GOT3 (cell line): ENCODE measurements around the gene ADARB1.

Experiments
- DNase-seq: peaks from one replicate; lab custom pipeline; 2025; ENCODE audit warnings: mixed read lengths; lab: John Stamatoyannopoulos, UW

Gene ADARB1

DNA sequence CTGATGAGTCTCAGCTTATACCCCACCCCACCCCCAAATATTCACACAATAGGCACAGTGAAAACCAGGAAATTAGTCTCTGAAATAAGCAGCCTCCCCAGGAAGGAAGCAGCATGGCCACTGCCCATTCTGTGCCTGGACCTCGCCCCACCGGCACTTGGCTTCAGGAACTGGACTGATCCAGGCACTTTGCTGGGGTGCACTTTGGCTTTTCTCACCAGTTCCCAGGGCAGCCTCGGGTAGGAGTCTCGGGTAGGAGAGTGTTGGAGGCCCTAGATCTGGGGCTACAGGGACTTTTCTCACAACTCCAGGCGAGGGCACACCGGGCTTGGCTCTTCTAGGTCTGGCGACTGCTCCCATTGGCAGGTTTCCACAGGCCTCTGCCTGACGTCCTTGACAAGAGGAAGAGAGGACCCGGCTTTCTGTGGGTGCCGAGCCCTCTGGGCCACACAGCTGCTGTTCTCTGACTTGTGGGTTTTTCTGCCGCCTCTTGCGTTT, 18.7 kb downstream of the ADARB1 start:
- no peak for DNase-seq

DNA sequence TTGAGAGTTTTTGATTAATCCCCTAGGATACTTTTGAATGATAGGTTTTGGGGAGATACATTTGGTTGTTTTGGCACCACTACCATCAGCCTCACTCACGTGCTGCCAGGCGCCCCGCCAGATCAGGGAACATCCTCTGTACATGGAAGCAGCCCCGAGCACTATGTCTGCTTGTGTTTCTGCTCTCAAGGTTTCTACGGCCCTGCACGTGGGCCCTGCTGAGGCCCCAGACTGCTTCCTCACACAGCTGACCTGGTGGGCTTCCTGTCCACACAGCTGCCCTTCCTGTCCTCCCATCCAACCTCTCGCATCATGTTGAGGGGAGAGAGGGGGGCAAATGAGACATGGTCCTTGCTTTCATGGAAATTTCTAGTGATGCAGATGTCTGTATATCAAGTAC, 20.0 kb downstream of the ADARB1 start:
- DNase-seq = no peak

DNA sequence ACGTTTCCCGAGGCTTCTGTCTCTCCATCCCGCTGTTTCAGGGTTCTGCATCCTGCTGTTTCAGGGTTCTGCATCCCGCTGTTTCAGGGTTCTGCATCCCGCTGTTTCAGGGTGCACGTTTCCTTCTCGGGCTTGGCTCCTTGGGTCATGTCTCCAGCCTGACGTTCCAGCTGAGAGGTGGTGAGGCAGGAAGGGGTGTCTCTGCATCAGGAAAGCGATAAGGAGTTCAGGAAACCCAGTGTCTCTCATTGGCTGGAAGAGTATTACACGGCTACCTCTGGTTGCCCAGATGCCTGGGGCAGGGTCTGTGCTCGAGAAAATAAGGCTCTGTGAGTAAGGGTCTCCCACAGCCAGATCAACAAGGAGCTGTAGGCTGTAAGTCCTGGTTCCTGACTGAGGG, 21.1 kb downstream of the ADARB1 start:
- DNase-seq = no peak

DNA sequence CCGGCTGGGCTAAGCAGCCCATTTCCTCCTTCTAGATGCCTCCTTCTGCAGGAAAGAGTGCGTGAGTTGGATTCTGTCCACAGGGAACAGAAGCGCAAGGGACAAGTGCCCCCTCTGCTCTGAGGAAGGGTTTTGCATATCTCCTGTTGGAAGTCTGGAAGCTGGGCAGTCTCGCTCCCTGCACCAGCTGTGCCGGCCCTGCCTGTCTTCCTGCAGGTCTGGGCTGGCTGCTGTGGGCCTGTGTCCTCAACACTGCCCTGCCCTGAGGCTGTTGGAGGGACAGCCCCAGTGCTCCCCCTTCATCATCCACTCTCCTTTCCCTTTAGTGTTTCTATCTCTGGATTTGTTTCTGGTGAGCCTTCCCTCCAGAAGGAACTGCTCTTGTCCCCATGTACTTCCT, 21.8 kb downstream of the ADARB1 start:
- no peak for DNase-seq

DNA sequence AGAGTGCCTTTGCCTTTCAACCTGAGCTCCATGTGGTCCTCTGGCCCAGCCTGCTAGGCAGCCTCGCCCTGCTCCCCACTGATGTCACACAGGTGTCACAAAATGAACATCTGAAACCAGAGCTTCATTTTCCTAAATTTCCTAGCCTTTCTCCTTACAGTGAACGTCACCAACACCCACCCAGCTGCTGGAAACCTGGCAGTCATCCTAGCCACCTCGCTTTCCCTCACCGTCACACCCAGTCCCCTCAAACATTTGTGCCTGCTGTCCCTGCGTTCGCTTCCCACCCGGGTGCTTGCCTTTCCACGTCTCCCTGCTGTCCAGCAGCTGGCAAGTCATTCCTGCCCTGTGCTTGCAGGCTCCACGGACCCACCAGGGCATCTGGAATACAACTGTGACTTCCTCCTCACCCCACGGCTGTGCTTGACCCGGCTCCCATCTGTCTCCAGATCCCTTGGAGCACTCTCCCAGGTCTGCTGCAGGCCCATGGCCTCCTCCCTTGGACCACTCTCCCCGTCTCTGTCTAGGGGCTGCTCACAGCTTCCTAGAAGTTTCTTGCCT, 23.5 kb downstream of the ADARB1 start:
- DNase-seq = no peak

DNA sequence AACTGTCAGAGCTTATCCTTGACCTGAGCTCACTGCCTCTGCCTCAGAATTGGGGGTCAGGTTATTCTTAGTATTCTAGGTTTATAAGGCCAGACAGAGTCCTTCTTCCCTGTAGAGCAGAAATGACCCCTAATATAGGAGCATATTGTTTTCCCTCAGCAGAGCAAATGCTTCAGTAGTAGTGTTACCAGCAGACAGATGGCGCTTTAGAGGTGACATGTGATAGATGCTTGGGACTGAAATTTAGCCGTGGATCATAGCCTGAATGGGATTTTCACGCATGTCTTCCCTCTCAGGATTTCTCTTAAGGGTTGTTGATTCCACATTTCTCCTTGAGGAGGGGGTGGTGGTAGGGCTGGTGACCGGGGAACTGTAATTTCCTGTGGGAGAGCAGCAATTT, 24.5 kb downstream of the ADARB1 start:
- DNase-seq = no peak

DNA sequence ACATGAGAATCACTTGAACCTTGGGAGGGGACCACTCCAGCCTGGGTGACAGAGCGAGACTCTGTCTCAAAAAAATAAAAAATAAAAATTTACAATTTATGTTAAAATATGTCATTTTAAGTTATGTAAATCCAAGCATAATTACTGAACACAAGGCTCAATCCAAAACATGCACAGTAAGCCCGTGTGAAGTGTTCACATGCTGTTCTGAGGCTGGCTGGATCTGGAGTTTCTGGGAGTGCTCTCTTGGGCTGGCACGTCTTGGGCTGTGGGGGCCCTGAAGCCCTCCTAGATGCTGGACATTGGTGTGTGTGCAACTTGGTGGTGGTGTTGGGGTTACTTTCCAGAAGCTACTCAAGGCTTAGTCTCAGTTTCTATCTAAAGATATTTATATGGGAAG, 25.2 kb downstream of the ADARB1 start:
- DNase-seq = no peak

DNA sequence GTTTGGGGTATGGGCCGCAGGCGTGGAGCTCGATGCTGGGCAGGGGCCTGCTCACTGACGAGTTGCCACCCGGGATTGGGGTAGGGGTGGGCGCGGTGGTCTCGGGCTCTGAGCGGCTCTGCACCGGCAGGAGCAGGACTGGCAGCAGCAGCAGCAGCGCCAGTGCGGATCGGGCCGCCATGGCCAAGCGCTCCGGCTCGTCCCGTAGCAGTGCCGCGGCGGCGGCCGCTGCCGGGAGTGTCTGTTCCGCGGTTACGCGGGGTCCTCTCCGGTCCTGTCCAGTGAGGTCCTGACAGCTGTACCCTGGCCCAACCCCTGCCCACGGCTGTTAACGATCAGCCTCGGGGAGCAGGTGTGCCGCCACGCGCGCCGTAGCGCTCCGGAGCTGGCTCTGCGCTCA, 26.5 kb downstream of the ADARB1 start:
- DNase-seq = no peak

DNA sequence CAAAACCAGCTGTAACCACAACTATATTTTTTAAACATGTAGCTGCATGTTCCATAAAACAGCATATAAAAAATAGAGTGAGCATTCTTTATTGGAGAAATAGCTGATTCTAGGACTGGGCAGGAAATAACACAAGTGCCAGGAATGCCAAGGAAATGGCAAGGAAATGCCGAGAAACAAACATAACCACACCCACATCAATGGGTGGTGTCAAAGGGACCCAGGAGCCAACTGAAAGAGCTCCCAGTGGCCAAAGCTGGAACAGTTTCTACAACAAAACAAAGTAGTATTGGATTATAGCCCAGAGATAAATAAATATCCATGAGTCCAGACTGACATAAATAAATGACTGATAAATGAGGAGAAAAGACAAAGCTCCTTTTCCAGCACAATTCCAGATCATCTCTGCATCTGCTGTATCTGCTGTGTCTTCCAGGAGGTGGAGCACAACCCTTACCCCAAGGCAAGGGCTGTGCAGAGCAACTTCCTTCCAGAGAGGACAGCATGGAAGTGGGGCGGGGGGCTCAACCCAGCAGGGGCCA, 28.1 kb downstream of the ADARB1 start:
- DNase-seq = no peak

DNA sequence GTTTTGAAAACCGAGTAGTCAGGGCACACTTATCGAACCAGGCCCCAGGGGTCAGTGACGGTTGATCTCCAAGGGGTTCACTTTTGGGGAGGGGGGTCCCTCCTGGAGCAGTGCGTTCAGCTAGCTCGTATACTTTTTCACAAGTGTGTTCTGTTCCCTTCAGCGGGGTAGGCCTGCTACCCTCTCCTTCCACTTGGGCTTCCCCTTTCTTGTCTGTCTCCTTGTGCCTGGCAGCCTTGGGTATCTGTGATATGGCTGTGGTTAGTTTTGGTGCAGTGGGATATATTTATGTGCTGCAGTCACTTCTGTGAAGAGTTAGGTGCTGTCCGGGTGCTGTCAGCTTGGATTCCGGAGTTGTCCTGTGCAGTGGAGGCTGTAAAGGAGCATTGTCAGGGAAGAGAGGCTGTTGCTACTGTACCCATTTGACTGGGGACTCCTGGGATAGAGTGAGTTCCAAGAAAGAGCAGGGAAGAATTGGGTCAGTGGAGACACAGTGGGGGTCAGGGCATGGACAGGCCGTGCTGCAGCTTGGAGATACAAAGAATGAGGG, 29.7 kb downstream of the ADARB1 start:
- DNase-seq = no peak

DNA sequence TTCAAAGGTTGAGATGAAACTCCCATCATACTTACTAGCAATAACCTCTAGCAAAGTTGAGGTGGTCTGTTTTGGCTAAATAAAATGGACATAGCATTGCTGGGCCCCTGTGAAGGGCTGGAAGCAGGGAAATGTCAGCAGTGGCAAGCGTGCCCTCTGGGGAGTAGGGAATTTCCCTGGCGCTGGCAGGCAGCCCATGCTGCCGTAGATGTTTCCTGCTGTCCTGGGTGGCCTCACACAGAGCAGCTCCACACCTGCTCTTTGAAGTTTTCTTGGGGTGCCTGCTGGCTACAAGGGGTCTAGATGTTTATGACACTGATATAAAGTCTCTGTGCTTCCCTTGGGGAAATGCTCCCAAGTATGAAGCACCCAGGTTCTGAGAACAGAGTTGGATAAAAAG, 30.2 kb downstream of the ADARB1 start:
- no peak for DNase-seq

DNA sequence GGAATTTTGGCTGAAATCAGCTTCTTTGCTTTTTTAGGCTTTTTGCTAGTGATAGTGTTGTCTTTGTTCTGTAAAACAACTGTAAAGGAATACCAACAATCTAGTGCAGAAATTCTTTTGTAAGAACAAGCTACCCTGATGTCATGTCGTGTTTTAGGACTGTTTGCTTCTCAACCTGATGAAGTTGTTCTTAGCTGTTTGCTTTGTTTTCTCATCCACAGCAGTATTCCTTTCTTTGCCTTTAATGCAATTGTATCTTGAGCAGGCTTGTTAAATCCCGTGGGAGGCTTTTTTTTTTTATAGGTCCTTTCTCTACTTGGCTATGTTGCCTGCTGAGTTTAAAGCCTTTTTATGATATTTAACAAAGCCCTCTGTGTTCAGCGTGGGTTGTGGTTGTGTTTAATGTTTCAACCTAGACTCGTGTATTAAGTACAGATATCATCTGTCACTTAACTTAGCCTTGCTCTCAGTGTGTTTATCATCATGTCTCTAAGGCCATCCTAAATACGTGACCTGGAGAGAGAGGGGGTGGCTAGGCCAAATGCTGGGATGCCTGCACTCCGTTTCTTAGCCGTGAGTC, 31.6 kb downstream of the ADARB1 start:
- no peak for DNase-seq

DNA sequence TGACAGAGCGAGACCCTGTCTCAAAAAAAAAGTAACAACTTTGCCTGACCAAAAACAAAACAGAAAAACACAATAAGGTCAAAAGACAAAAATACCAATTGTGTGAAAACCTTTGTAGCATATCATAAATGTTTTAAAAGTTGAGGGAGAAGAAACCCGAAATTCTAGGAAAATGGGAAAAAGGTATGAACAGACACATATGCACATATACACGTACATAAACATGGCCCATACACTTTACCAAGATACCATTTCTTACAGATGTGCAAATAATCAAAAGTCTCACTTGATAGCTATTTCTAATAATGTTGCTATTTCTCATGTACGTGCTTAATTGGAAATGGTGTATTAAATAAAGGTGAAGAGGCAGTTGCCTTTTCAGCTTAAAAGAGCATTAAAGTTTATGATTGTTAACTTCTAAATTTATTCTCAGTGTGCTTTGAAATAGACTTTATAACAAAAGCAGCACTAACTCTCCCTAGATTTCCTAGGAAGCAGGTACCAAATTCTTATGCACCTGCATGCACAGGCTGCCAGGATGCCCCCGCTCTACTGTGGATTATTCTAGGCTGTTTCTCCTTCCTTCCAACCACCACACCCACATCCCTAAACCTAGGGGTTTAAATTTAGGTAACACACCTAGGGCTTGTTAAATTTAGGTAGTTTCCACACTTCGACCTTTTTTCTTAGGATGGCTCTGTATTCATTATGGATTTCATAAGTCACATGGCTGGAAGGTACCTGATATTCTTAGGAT, 33.8 kb downstream of the ADARB1 start:
- DNase-seq = no peak

DNA sequence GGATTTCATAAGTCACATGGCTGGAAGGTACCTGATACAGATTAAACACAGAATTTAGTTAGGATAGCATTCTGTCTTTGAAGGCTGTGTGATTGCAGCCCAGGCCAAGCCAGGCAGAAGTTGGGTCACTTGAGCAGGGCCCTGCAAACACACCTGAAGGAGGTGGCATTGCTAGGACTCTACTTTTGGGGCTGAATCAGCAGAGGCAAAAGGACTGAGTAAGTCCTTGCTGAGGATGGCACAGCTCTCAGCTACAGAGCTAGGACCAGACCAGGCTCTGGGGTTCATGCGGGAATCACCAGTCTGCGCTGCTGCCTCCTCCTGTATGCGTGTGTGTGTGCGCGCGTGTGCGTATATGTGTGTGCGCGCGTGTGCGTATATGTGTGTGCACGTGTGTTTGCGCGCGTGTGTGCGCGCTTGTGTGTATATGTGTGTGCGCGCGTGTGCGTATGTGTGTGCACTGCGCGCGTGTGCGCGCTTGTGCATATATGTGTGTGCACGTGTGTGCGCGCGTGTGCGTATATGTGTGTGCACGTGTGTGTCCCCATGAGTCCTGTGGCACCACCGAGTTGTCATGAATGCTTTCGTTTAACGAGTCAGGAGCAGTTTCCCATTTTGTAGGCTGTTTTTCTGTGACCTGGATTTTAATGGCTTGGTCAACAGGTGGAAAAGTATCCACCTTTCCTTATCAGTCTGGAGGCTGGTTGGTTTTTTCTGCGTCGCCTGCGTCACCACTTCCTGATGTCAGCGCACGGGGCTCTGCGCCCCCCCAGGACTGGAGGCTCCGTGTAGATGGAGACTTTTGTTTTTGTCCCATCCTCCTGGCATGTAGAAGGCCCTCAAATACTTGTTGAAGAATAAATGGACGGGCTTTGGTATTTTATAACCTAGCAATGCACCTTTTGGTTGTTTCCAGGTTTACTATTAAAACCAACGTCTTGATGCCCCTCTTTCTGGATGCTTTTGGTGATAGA, 34.7 kb downstream of the ADARB1 start:
- no peak for DNase-seq

DNA sequence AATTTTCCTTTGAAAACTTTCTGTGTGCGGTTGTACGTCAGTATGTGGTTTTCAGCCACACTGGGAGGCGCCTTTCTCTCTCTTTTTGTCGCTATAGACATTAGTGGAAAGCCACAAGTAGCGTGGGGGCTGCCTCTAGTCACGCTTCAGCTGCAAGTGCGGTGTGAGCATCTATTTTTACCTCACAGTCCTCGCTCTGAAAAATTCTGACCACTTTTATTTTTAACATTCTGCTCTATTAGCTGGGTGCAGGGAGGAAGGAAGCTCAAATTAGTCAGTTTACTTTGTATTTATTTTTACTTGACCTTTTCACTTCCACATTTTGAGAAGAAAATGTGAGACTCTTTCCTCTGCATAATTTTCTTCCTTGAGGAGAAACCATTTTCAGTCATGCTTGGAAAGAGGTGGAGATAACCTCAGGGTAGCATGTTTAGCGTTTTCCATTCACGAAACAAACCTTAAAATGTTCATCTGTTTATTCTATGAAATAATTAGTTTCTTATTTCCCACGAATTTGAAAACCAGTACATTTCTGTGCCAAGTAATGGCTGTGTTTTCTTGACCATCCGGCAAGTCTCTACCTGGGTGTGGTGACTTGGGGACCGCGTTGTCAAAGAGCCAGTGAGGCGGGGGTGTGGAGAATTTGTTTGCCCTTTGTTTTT, 35.6 kb downstream of the ADARB1 start:
- no peak for DNase-seq

DNA sequence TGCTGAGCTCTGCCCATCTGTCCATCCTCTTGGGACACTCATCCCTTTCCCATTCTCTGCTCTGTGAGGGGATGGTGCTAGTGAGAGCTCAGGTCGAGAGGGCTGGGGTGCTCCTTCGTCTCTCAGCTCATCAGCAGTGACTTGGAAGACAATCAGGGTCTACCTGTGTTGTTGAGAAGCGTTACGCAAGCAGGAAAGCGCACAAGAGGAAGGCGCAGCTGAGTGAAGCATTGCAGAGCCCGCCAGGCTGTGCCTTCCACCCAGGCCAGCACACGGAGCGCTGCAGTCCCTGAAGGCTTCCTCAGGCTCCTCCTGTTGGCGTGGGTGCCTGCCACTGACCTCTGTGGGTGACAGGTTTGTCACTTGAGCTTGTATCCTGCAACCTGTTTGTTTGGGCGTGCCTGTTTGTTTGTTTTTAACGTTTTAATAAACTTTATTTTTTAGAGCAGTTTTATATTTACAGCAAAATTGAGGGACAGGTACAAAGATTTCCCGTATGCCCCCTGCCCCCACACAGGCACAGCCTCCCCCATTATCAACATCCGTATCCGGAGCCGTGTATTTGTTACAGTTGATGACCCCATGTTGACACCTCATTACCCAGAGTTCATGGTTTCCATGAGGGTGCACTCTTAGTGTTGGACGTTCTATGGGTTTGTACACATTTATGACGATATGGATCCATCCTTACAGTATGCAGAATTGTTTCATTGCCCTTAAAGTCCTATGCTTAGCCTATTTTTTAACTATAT, 36.7 kb downstream of the ADARB1 start:
- DNase-seq = no peak

DNA sequence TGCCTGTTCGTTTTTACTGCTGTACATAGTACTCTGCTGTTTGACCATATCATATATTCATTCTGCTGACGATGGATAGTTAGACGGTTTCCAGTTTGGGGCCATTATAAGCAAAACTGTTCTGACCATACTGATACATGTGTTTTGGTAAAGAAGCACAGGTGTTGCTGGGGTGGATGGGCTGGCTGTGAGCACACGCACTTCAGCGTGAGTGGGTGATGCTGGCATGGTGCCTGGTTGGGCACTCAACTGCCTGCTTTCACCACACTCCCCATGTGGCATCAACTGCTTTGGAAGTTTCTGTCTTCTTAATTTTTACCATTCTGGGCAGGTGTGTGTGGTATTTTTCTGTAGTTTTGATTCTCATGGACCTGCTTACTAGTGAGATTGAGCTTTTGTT, 37.3 kb downstream of the ADARB1 start:
- DNase-seq = no peak

DNA sequence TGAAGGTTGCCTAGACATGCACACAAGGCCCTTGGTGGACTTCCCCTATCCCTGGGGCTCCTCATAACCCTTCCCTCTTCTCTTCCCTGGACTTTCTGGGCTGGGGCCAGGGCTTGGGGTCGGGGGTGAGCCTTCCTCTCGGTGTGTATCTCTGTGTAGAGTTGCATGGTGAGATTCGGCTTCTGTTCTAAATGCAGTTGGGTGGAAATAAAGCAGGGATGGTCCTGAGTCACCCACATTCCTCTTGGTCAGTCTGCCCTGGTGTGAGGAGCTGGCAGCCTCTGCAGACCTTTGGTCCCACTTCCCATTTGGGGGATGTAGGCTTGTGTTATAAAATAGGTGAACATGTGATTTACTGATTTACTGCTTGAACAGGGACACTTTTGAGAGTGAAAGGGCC, 38.0 kb downstream of the ADARB1 start:
- DNase-seq = no peak

DNA sequence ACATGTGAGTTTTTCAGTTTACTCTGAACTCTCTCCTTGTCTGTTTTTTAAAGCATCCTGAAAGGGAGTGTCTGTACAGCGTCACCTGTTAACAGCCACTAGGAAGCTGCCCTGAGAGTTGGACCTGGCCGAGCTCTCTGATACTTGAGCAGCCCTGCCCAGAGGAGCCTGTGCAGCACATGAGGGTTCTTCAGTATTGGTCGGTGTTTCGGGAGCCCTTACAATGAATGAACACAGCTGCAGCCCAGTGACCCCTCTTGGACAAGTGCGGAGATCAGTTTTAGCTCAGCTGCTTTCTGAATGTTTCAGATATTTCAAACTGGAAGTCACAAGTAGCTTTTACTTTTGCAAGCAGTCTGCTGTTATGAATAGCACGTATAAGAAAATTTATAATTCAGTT, 39.2 kb downstream of the ADARB1 start:
- no peak for DNase-seq

DNA sequence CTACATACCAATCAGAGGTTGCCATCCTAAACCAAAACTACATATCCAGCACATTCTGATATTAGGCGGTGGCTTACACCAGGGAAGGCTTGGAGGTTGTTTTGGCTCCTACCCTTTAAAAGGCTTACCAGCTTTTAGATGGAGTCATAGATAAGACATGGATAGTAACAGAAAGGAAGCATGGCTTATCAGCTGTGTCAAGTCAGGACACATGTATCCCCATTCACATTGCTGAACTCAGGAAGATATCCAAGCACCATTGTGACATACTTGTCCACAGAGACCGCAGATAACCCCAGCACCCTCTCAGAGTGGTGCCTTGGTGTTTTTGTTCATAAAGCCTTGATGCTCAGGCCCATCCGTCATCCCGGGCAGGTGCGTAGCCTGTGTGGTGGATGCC, 39.7 kb downstream of the ADARB1 start:
- DNase-seq = no peak

DNA sequence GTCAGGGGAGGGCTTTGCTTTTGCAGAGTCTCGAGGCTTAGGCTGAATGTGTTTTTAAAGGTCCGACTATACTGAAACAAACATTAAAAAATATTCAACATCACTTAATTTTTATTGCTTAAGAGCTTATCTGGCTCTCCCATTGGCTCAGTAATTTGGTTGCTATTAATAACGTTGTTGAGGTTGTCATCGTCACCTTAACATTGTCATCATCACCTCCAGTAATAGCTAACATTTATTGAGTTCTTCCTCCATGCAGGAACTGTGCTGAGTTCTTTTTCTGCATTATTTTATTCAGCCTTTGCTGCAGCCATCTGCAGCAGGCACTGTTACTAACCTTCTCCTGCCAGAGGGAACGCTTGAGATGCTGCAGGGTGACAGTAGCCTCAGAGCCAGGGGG, 40.1 kb downstream of the ADARB1 start:
- DNase-seq = no peak
